Neural cell (in vitro differentiated cells): Measurements from ENCODE around the gene SH3PXD2A. TPM values are rescaled to one million over a fixed set of nuclear protein-coding genes. Genes with fewer than 3 reads are reported as not detected.

Experiments
- H2AFZ ChIP-seq: fragments of 200-600, 300-800 bp; sonication (generic), shearing (Covaris generic); 2 replicates; pipeline ENCODE4 v1.6.0; 2014; ENCODE audit warnings: low read depth, mild to moderate bottlenecking, antibody characterized with exemption, low read length, moderate library complexity
- H3F3A ChIP-seq: fragments of 200-600 bp; shearing (Covaris generic); 2 replicates; pipeline ENCODE4 v1.6.1; 2016; ENCODE audit warnings: mild to moderate bottlenecking, moderate library complexity, mixed read lengths, antibody characterized with exemption, low read length; ENCODE audit not compliant: insufficient read depth, poor library complexity, severe bottlenecking
- H3K27ac ChIP-seq: fragments of 200-600, 300-800 bp; sonication (generic), shearing (Covaris generic); 2 replicates; pipeline ENCODE4 v1.5.1; 2014; ENCODE audit warnings: mild to moderate bottlenecking, low read length, moderate library complexity
- H3K27me3 ChIP-seq: fragments of 300-800, 200-600 bp; sonication (generic), shearing (Covaris generic); 2 replicates; pipeline ENCODE4 v1.6.0; 2014; ENCODE audit warnings: mild to moderate bottlenecking, low read depth, low read length, moderate library complexity; ENCODE audit not compliant: insufficient read depth
- H3K36me3 ChIP-seq: fragments of 300-800, 200-600 bp; sonication (generic), shearing (Covaris generic); 2 replicates; pipeline ENCODE4 v1.5.1; 2014; ENCODE audit warnings: mild to moderate bottlenecking, antibody characterized with exemption, low read length, moderate library complexity; ENCODE audit not compliant: insufficient read depth
- H3K4me2 ChIP-seq: fragments of 300-800, 200-600 bp; sonication (generic), shearing (Covaris generic); 2 replicates; pipeline ENCODE4 v1.6.0; 2014; ENCODE audit warnings: mild to moderate bottlenecking, low read length
- H3K4me3 ChIP-seq: fragments of 300-800, 200-600 bp; sonication (generic), shearing (Covaris generic); 2 replicates; pipeline ENCODE4 v1.5.1; 2014; ENCODE audit warnings: mild to moderate bottlenecking, low read length, moderate library complexity
- H3K79me2 ChIP-seq: fragments of 200-600 bp; shearing (Covaris generic); replicated peaks from 2 replicates; pipeline ENCODE4 v1.6.0; 2014; ENCODE audit warnings: mild to moderate bottlenecking, low read length, moderate library complexity; ENCODE audit not compliant: insufficient read depth
- H3K9ac ChIP-seq: fragments of 300-800, 200-600 bp; sonication (generic), shearing (Covaris generic); 2 replicates; pipeline ENCODE4 v1.6.1; 2016; ENCODE audit warnings: mild to moderate bottlenecking, low read length, mixed read lengths
- H3K9me2 ChIP-seq: fragments of 200-600 bp; shearing (Covaris generic); 2 replicates; pipeline ENCODE4 v1.6.1; 2016; ENCODE audit warnings: mild to moderate bottlenecking, low read length, mixed read lengths; ENCODE audit not compliant: insufficient read depth
- H3K9me3 ChIP-seq: fragments of 200-600, 300-800 bp; sonication (generic), shearing (Covaris generic); 2 replicates; pipeline ENCODE4 v1.6.1; 2016; ENCODE audit warnings: mild to moderate bottlenecking, mixed run types, low read length, moderate library complexity, mixed read lengths
- H4K20me1 ChIP-seq: fragments of 200-600 bp; shearing (Covaris generic); 2 replicates; pipeline ENCODE4 v1.6.1; 2016; ENCODE audit warnings: mild to moderate bottlenecking, mixed run types; ENCODE audit not compliant: insufficient read depth
- EP300 ChIP-seq: fragments of 450-650 bp; conservative IDR thresholded peaks from 2 replicates; pipeline ENCODE4 v1.6.1; 2014; ENCODE audit warnings: antibody characterized with exemption, mild to moderate bottlenecking, moderate library complexity; ENCODE audit not compliant: poor library complexity, severe bottlenecking
- EZH2 ChIP-seq: fragments of 200-600, 300-800 bp; shearing (Covaris generic), sonication (generic); IDR thresholded peaks from 2 replicates; pipeline ENCODE4 v1.6.1; 2014; ENCODE audit warnings: antibody characterized with exemption, low read length, borderline replicate concordance, mild to moderate bottlenecking; ENCODE audit not compliant: insufficient read depth, poor library complexity, severe bottlenecking
- MXI1 ChIP-seq: fragments of 450-650 bp; conservative IDR thresholded peaks from 2 replicates; pipeline ENCODE4 v1.6.1; 2014; ENCODE audit warnings: antibody characterized with exemption, mild to moderate bottlenecking; ENCODE audit not compliant: poor library complexity, severe bottlenecking
- POLR2AphosphoS5 ChIP-seq: IDR thresholded peaks from 2 replicates; pipeline ENCODE4 v1.6.1; 2012
- RAD21 ChIP-seq: fragments of 450-650 bp; conservative IDR thresholded peaks from 2 replicates; pipeline ENCODE4 v1.6.1; 2014; ENCODE audit warnings: antibody characterized with exemption, mild to moderate bottlenecking, moderate library complexity
- SMC3 ChIP-seq: fragments of 450-650 bp; conservative IDR thresholded peaks from 2 replicates; pipeline ENCODE4 v1.6.1; 2014; ENCODE audit warnings: antibody characterized with exemption, mild to moderate bottlenecking, moderate library complexity; ENCODE audit not compliant: poor library complexity
- TAF1 ChIP-seq: IDR thresholded peaks from 2 replicates; pipeline ENCODE4 v1.6.1; 2012; ENCODE audit warnings: low read depth
- polyA plus RNA-seq: library from polyadenylated mRNA; depleted of rRNA; stranded (reverse); fragments of >200 nt; gene quantifications from 2 replicates; pipeline ENCODE4 v1.2.3, GENCODE V29; 2014
- TF ChIP-seq, protein P1 (sequence below): IDR thresholded peaks from 2 replicates; pipeline ENCODE4 v1.6.1; 2012; ENCODE audit warnings: borderline replicate concordance
- TF ChIP-seq, protein P2 (sequence below): fragments of 450-650 bp; IDR thresholded peaks from 2 replicates; pipeline ENCODE4 v1.5.1; 2014; ENCODE audit warnings: antibody characterized with exemption, mild to moderate bottlenecking, moderate library complexity; ENCODE audit not compliant: poor library complexity, severe bottlenecking

The SH3PXD2A gene
- polyA plus RNA-seq, 1 donor from 2014 or later, result 5.2 TPM

DNA sequence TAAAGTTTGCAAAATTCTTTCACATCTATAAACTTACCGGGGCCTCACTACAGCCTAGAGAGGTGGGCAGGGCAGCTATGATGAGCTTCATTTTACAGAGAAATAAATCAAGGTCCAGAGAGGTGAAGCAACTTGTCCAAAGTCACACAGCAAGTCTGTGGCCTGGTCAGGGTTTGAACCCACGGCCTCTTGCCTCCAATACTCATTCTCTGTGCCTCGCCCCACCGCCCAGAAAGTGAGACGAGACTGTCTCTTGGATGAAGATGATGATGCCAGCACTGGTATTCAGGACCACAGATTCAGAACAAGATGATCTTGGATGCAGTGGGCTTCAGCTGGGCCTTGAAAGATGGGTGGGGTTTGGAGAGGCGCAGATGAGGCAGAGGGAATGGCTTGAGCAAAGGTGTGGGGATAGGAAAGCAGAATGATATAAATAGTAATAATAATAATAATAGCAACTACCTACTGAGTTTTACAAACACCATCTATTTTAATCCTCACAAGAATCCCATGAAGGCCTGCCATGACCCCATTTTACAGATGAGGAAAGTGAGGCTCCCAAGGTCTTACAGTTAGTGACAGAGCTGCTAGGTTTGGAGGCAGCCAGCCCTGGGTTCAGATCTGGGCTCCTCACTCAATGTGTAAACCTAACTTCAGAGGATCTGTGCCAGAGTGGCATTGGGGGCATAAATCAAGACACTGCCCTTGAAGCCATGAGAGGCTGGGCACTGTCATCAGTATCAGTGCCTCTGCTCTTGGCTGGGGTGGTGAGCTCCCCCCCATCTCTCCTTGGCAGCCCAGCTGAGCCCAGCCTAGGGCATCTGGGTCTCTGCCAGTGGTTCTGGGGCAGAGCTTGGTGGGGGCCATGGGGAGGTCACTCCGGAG is 291.9 kb downstream of the SH3PXD2A start:
- Histone ChIP-seq H3K9me3 (no peaks in the 10 kb centered on the region), H4K20me1 (peaks cover 3% of the 10 kb centered on the region), H3K9ac (no peak overlapping the region), H3K4me2 (no peak overlapping the region), H3F3A (no peaks in the 10 kb centered on the region), H3K27me3 (no peaks in the 10 kb centered on the region), H3K79me2 (no peaks in the 10 kb centered on the region), H3K27ac (no peak overlapping the region), H3K4me3 (no peak overlapping the region), H3K9me2 (no peaks in the 10 kb centered on the region), H2AFZ (no peak overlapping the region), H3K36me3 (no peaks in the 10 kb centered on the region)
- TF ChIP-seq TAF1, result no peak
- no peak for TF ChIP-seq SMC3
- no peak for TF ChIP-seq POLR2AphosphoS5
- no peak for TF ChIP-seq EZH2
- no peak for TF ChIP-seq EP300
- TF ChIP-seq, protein P1, sequence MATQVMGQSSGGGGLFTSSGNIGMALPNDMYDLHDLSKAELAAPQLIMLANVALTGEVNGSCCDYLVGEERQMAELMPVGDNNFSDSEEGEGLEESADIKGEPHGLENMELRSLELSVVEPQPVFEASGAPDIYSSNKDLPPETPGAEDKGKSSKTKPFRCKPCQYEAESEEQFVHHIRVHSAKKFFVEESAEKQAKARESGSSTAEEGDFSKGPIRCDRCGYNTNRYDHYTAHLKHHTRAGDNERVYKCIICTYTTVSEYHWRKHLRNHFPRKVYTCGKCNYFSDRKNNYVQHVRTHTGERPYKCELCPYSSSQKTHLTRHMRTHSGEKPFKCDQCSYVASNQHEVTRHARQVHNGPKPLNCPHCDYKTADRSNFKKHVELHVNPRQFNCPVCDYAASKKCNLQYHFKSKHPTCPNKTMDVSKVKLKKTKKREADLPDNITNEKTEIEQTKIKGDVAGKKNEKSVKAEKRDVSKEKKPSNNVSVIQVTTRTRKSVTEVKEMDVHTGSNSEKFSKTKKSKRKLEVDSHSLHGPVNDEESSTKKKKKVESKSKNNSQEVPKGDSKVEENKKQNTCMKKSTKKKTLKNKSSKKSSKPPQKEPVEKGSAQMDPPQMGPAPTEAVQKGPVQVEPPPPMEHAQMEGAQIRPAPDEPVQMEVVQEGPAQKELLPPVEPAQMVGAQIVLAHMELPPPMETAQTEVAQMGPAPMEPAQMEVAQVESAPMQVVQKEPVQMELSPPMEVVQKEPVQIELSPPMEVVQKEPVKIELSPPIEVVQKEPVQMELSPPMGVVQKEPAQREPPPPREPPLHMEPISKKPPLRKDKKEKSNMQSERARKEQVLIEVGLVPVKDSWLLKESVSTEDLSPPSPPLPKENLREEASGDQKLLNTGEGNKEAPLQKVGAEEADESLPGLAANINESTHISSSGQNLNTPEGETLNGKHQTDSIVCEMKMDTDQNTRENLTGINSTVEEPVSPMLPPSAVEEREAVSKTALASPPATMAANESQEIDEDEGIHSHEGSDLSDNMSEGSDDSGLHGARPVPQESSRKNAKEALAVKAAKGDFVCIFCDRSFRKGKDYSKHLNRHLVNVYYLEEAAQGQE, result no peak
- TF ChIP-seq, protein P2, sequence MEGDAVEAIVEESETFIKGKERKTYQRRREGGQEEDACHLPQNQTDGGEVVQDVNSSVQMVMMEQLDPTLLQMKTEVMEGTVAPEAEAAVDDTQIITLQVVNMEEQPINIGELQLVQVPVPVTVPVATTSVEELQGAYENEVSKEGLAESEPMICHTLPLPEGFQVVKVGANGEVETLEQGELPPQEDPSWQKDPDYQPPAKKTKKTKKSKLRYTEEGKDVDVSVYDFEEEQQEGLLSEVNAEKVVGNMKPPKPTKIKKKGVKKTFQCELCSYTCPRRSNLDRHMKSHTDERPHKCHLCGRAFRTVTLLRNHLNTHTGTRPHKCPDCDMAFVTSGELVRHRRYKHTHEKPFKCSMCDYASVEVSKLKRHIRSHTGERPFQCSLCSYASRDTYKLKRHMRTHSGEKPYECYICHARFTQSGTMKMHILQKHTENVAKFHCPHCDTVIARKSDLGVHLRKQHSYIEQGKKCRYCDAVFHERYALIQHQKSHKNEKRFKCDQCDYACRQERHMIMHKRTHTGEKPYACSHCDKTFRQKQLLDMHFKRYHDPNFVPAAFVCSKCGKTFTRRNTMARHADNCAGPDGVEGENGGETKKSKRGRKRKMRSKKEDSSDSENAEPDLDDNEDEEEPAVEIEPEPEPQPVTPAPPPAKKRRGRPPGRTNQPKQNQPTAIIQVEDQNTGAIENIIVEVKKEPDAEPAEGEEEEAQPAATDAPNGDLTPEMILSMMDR, result no peak
- TF ChIP-seq MXI1, result no peak
- no peak for TF ChIP-seq RAD21

DNA sequence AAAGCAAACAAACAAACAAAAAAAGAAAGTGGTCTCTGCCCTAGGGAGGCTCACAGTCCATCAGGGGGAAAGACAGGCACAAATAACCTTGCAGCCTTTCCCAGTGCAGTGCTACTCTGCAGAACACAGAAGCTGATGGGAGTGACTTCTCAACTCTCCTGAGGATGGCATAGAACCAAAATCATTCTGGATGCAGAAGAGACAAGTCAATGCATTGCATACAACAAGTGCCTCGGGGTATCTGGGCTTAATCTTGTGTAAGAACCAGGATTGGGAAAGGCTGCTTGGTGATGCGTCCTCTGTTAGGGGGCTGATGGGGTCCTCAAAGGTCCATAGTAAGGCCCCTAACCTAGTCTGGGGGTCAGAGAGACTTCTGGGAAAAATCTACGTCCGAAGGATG is 293.0 kb downstream of the SH3PXD2A start:
- H3F3A ChIP-seq, result no peaks in the 10 kb centered on the region
- no peak overlapping the region for H3K4me2 ChIP-seq
- H4K20me1 ChIP-seq, result peaks cover 3% of the 10 kb centered on the region
- H3K9me2 ChIP-seq, result no peaks in the 10 kb centered on the region
- no peaks in the 10 kb centered on the region for H3K79me2 ChIP-seq
- H3K27ac ChIP-seq, result no peak overlapping the region
- H3K36me3 ChIP-seq, result no peaks in the 10 kb centered on the region
- no peaks in the 10 kb centered on the region for H3K27me3 ChIP-seq
- H3K4me3 ChIP-seq, result no peak overlapping the region
- H2AFZ ChIP-seq, result no peak overlapping the region
- H3K9me3 ChIP-seq, result no peaks in the 10 kb centered on the region
- H3K9ac ChIP-seq, result no peak overlapping the region
- TF ChIP-seq, protein P2, result no peak
- no peak for TF ChIP-seq TAF1
